Adipocyte (in vitro differentiated cells): ENCODE results near the gene KAT2A.

Experiments used
- DNase-seq: peaks from one replicate; pipeline ENCODE4 v3.0.0-alpha.2; 2015; ENCODE audit warnings: low read depth
- H3K27me3 ChIP-seq: replicated peaks from 2 replicates; pipeline ENCODE4 v1.7.0; 2013; ENCODE audit warnings: mild to moderate bottlenecking, low read length, moderate library complexity; ENCODE audit not compliant: control insufficient read depth, insufficient read depth
- H3K36me3 ChIP-seq: 2 replicates; pipeline ENCODE4 v1.7.0; 2013; ENCODE audit warnings: low read length, mild to moderate bottlenecking, moderate library complexity; ENCODE audit not compliant: control insufficient read depth, insufficient read depth, severe bottlenecking
- H3K4me1 ChIP-seq: 2 replicates; pipeline ENCODE4 v1.7.0; 2013; ENCODE audit warnings: mild to moderate bottlenecking, low read length, moderate library complexity; ENCODE audit not compliant: control insufficient read depth, insufficient read depth
- H3K4me3 ChIP-seq: 2 replicates; pipeline ENCODE4 v1.7.0; 2013; ENCODE audit warnings: mild to moderate bottlenecking, low read length, moderate library complexity
- H3K9ac ChIP-seq: 2 replicates; pipeline ENCODE4 v1.7.0; 2013; ENCODE audit warnings: mild to moderate bottlenecking, low read length, moderate library complexity
- H3K9me3 ChIP-seq: 2 replicates; pipeline ENCODE4 v1.7.0; 2013; ENCODE audit warnings: mild to moderate bottlenecking, low read length, moderate library complexity; ENCODE audit not compliant: control insufficient read depth

KAT2A gene

DNA sequence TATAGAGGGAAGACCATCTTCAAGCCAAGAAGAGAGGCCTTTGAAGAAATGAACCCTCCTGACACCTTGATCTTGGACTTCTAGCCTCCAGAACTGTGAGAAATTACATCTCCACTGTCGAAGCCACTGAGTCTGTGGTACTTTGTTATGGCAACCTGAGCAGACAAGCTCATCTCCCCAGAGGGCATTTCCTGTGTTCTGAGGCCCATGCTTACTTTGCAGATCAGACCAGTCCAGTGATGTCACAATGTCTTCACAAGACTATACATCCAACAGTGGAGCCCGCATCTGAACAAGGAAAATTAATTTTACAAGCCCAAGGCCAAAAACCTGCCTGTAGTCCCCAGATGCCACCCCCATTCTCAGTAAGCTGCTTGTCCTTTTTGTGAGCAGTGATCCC lies 56.0 kb downstream of the KAT2A start:
- H3K9me3 ChIP-seq, result no peaks in the 10 kb centered on the region
- H3K36me3 ChIP-seq, result no peaks in the 10 kb centered on the region
- peaks cover 36% of the 10 kb centered on the region for H3K27me3 ChIP-seq
- H3K9ac ChIP-seq, result no peak overlapping the region
- H3K4me3 ChIP-seq, result no peak overlapping the region
- peaks cover 4% of the 10 kb centered on the region for H3K4me1 ChIP-seq
- no peak for DNase-seq
